Prostate gland (tissue), 2 donors: ENCODE results near the gene PRTG.

Source experiments
- POLR2A ChIP-seq: fragments of 450-650 bp; IDR thresholded peaks from one replicate; pipeline ENCODE4 v1.6.1; 2016; ENCODE audit warnings: antibody characterized with exemption, mild to moderate bottlenecking
- POLR2AphosphoS5 ChIP-seq: sonication (generic); formaldehyde crosslinking; IDR thresholded peaks from one replicate; pipeline ENCODE4 v1.6.1; 2017; ENCODE audit warnings: antibody characterized with exemption
- TF ChIP-seq, protein P1 (sequence below), 4 experiments: fragments of 200-600 bp in 2 of 4; fragments of 450-650 bp in 2 of 4; sonication (generic) in 2 of 4; IDR thresholded peaks; 1 replicate in 3 of 4; 2 replicates in 1 of 4; pipeline ENCODE4 v1.5.1; 2016 to 2019; ENCODE audit warnings: antibody characterized with exemption in 4 of 4, mild to moderate bottlenecking in 2 of 4, moderate library complexity in 2 of 4

GRCh38 chr15:55758580-55758986, 15.6 kb upstream of the PRTG start:
- TF ChIP-seq, protein P1, sequence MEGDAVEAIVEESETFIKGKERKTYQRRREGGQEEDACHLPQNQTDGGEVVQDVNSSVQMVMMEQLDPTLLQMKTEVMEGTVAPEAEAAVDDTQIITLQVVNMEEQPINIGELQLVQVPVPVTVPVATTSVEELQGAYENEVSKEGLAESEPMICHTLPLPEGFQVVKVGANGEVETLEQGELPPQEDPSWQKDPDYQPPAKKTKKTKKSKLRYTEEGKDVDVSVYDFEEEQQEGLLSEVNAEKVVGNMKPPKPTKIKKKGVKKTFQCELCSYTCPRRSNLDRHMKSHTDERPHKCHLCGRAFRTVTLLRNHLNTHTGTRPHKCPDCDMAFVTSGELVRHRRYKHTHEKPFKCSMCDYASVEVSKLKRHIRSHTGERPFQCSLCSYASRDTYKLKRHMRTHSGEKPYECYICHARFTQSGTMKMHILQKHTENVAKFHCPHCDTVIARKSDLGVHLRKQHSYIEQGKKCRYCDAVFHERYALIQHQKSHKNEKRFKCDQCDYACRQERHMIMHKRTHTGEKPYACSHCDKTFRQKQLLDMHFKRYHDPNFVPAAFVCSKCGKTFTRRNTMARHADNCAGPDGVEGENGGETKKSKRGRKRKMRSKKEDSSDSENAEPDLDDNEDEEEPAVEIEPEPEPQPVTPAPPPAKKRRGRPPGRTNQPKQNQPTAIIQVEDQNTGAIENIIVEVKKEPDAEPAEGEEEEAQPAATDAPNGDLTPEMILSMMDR (IDR thresholded peaks at IDR 0.05) = no peak
- TF ChIP-seq POLR2A (no peak), POLR2AphosphoS5 (no peak)
